ENCODE data around the gene RPS3A. TPM values are rescaled to one million over a fixed set of nuclear protein-coding genes. Genes with fewer than 3 reads are reported as not detected.

RPS3A gene
- total and polyA plus RNA-seq, 9 of the 15 experiments (the other 6 are each of a cell fraction or from before 2014, with no cell fraction given): 2,102 to 5,488 (median 3,554) TPM

DNA sequence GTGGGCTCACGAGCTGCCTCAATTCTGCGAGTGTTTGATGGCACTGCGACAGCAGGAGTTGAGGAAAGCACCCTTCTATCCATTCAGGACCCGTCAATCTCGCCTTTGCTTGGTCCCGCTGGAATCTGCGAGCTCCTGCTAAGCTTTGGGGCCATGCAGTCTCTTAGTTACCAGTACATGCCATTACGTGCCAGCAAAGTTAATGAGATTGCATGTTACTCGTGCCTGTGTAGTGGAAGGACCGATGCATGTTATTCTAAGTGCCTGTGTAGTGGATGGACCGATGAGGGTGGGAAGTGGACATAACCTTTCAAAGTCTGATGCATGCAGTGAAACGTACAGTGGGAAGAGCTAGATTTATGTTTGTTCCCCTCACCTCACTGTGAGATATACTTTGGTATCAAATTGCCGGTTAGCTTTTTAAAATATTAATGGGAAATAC, 569 bp downstream of the RPS3A start:
- Histone ChIP-seq H3K79me2 (ENCODE audit: control insufficient read depth, insufficient read depth, low read length) (peaks cover 48% of the 10 kb centered on the region), H3K4me1 (replicated peaks in 1 of 2; ENCODE audit: control insufficient read depth in 2 of 2, insufficient read depth in 2 of 2, low read length in 2 of 2) (peaks cover 7 to 8% of the 10 kb centered on the region in 2 experiments; a peak in 3 of 5 replicates), H4K20me1 (replicated peaks; ENCODE audit: control insufficient read depth, insufficient read depth, low read length) (peaks cover 15% of the 10 kb centered on the region; the same call in 1 of the 2 replicates), H2AFZ (ENCODE audit: low read depth, low read length) (peak overlapping the region; percentile 52; the same call in 1 of the 2 replicates), H3K36me3 (ENCODE audit: control insufficient read depth, insufficient read depth, low read length) (peaks cover 52% of the 10 kb centered on the region), H3K27ac (ENCODE audit: extremely low read depth, low read depth, low read length) (peak overlapping the region; percentile 89), H3K4me3 (peak overlapping the region; percentile 85), H3K27me3 (ENCODE audit: control insufficient read depth in 2 of 2, insufficient read depth in 2 of 2, low read length in 2 of 2) (no peaks in the 10 kb centered on the region), H3K9ac (ENCODE audit: insufficient read depth in 1 of 2, low read depth in 2 of 2, low read length in 2 of 2) (peak overlapping the region; percentile 99), H3K9me3 (replicated peaks; ENCODE audit: control insufficient read depth, insufficient read depth, low read depth, low read length) (no peaks in the 10 kb centered on the region; the same call in 1 of the 2 replicates), H3K9me1 (ENCODE audit: control insufficient read depth, insufficient read depth, low read length) (no peaks in the 10 kb centered on the region), H3K4me2 (ENCODE audit: insufficient read depth, low read length) (peak overlapping the region; percentile 100)
- ATAC-seq (peak; percentile 56), FAIRE-seq (peak; percentile 58), DNase-seq (ENCODE audit: extremely low read depth in 1 of 4, low spot score in 3 of 4) (peak in 1 of 4 experiments; percentile 31)
- POLR2A ChIA-PET: interaction anchor here (0.7 to 4.1 kb wide), 4 partner anchors 10 to 781 kb away, joined by 3 to 22 read pairs (median 3); no protein-coding TSS in a partner anchor
- intact Hi-C loops (cut with micrococcal nuclease) (loop anchor here (5.0 kb wide), 1 partner anchor 88 kb away; no protein-coding TSS in a partner anchor), in situ Hi-C loops (cut with MboI) (no loop called here)
- WGBS (ENCODE audit: insufficient coverage, low coverage, missing lambda C conversion rate): under 1% methylated on average over 13 of the region's 13 CpGs
- BruUV-seq (replicated peaks): TSS peak; percentile 49
- CTCF ChIA-PET (ENCODE audit: low intra/inter-chr PET ratio): no interaction called here
- no peak for TF ChIP-seq PCBP2 (IDR thresholded peaks at IDR 0.05; ENCODE audit: low read depth, low read length, poor library complexity, severe bottlenecking)
- no peak for TF ChIP-seq PCBP1 (IDR thresholded peaks at IDR 0.05; ENCODE audit: low read depth, low read length, poor library complexity, severe bottlenecking)
- TF ChIP-seq NFIX (CRISPR knock-in tag; IDR thresholded peaks at IDR 0.05; ENCODE audit: low read depth): no peak
- no peak for TF ChIP-seq RNF2 (IDR thresholded peaks at IDR 0.05)
- no peak for TF ChIP-seq MED1 (CRISPR knock-in tag; IDR thresholded peaks at IDR 0.05; ENCODE audit: borderline replicate concordance)
- 0 out of 2 replicates have a peak, but pooled peaks have one; percentile 24 for TF ChIP-seq RBFOX2 (IDR thresholded peaks at IDR 0.05; ENCODE audit: low read depth, low read length)
- TF ChIP-seq, protein P1, sequence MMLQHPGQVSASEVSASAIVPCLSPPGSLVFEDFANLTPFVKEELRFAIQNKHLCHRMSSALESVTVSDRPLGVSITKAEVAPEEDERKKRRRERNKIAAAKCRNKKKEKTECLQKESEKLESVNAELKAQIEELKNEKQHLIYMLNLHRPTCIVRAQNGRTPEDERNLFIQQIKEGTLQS (IDR thresholded peaks at IDR 0.05): no peak
- TF ChIP-seq, protein P1 (CRISPR knock-in tag; conservative IDR thresholded peaks at IDR 0.05): no peak
- peak; percentile 72; the same call in 1 of the 2 replicates for TF ChIP-seq ZFX (CRISPR knock-in tag; IDR thresholded peaks at IDR 0.05)
- TF ChIP-seq SRSF1 (IDR thresholded peaks at IDR 0.05; ENCODE audit: low read depth, low read length): no peak
- TF ChIP-seq, protein P2, sequence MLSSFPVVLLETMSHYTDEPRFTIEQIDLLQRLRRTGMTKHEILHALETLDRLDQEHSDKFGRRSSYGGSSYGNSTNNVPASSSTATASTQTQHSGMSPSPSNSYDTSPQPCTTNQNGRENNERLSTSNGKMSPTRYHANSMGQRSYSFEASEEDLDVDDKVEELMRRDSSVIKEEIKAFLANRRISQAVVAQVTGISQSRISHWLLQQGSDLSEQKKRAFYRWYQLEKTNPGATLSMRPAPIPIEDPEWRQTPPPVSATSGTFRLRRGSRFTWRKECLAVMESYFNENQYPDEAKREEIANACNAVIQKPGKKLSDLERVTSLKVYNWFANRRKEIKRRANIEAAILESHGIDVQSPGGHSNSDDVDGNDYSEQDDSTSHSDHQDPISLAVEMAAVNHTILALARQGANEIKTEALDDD (IDR thresholded peaks at IDR 0.05): no peak
- TF ChIP-seq, protein P3, sequence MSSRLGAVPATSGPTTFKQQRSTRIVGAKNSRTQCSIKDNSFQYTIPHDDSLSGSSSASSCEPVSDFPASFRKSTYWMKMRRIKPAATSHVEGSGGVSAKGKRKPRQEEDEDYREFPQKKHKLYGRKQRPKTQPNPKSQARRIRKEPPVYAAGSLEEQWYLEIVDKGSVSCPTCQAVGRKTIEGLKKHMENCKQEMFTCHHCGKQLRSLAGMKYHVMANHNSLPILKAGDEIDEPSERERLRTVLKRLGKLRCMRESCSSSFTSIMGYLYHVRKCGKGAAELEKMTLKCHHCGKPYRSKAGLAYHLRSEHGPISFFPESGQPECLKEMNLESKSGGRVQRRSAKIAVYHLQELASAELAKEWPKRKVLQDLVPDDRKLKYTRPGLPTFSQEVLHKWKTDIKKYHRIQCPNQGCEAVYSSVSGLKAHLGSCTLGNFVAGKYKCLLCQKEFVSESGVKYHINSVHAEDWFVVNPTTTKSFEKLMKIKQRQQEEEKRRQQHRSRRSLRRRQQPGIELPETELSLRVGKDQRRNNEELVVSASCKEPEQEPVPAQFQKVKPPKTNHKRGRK (tag; IDR thresholded peaks at IDR 0.05): no peak
- no peak for TF ChIP-seq MAFG (tag; conservative IDR thresholded peaks at IDR 0.05)
- TF ChIP-seq ZNF561 (CRISPR knock-in tag; conservative IDR thresholded peaks at IDR 0.05): no peak
- no peak for TF ChIP-seq ZNF175 (CRISPR knock-in tag; IDR thresholded peaks at IDR 0.05; ENCODE audit: low read depth)
- TF ChIP-seq, protein P4, sequence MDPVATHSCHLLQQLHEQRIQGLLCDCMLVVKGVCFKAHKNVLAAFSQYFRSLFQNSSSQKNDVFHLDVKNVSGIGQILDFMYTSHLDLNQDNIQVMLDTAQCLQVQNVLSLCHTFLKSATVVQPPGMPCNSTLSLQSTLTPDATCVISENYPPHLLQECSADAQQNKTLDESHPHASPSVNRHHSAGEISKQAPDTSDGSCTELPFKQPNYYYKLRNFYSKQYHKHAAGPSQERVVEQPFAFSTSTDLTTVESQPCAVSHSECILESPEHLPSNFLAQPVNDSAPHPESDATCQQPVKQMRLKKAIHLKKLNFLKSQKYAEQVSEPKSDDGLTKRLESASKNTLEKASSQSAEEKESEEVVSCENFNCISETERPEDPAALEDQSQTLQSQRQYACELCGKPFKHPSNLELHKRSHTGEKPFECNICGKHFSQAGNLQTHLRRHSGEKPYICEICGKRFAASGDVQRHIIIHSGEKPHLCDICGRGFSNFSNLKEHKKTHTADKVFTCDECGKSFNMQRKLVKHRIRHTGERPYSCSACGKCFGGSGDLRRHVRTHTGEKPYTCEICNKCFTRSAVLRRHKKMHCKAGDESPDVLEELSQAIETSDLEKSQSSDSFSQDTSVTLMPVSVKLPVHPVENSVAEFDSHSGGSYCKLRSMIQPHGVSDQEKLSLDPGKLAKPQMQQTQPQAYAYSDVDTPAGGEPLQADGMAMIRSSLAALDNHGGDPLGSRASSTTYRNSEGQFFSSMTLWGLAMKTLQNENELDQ (CRISPR knock-in tag; IDR thresholded peaks at IDR 0.05; ENCODE audit: borderline replicate concordance): no peak
